Mucosa of descending colon (tissue), 3 donors: ENCODE measurements around the gene TICRR. TPM values are rescaled to one million over a fixed set of nuclear protein-coding genes. Genes with fewer than 3 reads are reported as not detected.

Source experiments
- ATAC-seq: fragments of 200-7000 bp; cut with Tn5 transposase; one replicate; pipeline ENCODE4 v1.9.1; 2020; ENCODE audit warnings: mild to moderate bottlenecking, moderate library complexity
- DNase-seq, 3 donors: peaks; one replicate each; pipeline ENCODE4 v3.0.0-alpha.2; 2020
- H3K36me3 ChIP-seq: fragments of 200-600 bp; one replicate; pipeline ENCODE4 v1.8.0; 2021; ENCODE audit warnings: low read depth, mild to moderate bottlenecking
- H3K4me1 ChIP-seq: fragments of 200-600 bp; one replicate; pipeline ENCODE4 v1.8.0; 2021; ENCODE audit warnings: low read depth, mild to moderate bottlenecking
- H3K4me3 ChIP-seq: fragments of 200-600 bp; one replicate; pipeline ENCODE4 v1.8.0; 2021; ENCODE audit warnings: mild to moderate bottlenecking
- H3K9me3 ChIP-seq: fragments of 200-600 bp; one replicate; pipeline ENCODE4 v1.8.0; 2021; ENCODE audit warnings: mild to moderate bottlenecking
- CTCF ChIP-seq: fragments of 200-600 bp; IDR thresholded peaks from one replicate; pipeline ENCODE4 v1.8.0; 2022; ENCODE audit warnings: antibody characterized with exemption, mild to moderate bottlenecking
- intact Hi-C, 2 donors: fragments of 100-400 bp; cut with DNase I in 1 of 2; cut with micrococcal nuclease in 1 of 2; formaldehyde crosslinking; loops; one replicate each; pipeline versions ENCODE4 v1.11.0 to v1.11.1; 2022; cut with DNase I, micrococcal nuclease
- total RNA-seq, 3 donors: library from RNA; stranded (reverse); fragmentation: NEBNext Ultra II Directional in 2 of 3; extraction: Animal tissue kit (Norgen Biotek cat#: 25700) in 2 of 3; gene quantifications; one replicate each; pipeline versions ENCODE4 v1.2.1 to v1.2.4, GENCODE V29; 2021 to 2023
- donor health status: DM: no; HTN: no; CAD: no; lungs with moderate emphysema.
- donor health status: DM: no; HTN: no; CAD: no.
- donor health status: DM: no; HTN: yes; CAD: no.

The TICRR gene
- total RNA-seq, 3 donors from 2014 or later = 1.0 to 4.4 (median 1.6) TPM

DNA sequence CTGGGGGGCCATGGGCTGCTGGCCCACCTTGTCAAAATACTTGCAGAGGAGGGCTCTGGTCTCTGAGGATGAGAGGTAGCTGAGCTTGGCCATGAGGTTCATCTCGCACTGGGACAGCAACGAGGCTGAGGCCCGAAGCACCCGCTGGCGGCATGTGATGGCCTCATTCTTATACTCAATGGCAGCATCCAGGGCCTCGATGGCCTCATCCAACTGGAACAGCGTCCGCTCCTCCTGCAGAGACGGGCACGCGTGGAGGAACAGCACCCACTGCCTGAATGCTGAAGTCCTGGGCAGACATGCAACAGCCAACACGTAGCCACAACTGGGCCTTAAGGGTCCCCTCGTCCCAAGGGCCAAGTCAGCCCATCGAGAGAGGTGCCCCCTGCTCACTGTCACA is 55.0 kb downstream of the TICRR start:
- no peak for TF ChIP-seq CTCF
- H3K4me1 ChIP-seq = no peaks in the 10 kb centered on the region
- DNase-seq (no peak), ATAC-seq (no peak)
- no peaks in the 10 kb centered on the region for H3K9me3 ChIP-seq
- intact Hi-C loops = no loop called here
- no peak overlapping the region for H3K4me3 ChIP-seq
- H3K36me3 ChIP-seq = peaks cover 3% of the 10 kb centered on the region

DNA sequence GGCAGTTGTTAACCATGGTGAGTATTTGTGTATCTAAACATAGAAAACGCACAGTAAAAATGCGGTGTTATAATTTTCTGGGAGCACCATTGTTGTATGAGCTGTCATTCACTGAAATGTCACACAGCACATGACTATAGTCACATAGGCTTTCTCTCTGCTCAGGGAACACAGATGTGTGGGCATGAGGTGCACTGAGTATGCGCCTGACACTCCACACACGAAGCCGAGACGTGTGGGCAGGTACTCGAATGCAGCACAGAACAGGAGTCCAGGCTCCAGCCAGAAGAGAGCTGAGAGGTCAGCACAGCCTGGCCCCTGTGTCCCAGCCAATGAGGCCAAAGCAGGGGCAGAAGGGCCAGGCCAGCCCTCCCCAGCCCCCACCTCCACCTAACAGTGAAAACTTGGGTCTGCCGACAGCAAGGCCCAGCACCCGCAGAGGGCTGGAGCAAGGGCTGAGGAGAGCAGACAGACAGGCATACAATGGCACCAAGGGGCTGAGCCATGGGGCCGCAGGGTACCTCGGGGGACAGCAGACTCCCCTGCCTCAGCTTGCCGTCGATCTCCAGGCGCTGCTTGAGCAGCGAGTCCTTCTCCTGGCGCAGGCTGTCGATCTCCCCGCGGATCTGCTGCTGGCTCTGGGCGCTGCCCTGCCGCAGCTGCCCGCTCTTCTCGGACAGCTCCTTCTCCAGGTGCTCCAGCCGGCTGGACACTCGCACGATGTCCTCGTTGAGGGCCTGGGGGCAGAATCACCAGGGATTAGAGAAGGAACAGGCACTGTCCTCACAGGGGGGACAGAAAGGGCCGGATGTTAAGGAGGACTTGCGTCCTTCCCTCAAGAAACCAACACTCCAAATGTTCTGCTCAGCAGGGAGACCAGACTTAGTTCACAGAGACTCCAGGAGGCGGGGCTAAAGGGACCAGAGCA is 56.0 kb downstream of the TICRR start:
- intact Hi-C loops = no loop called here
- ATAC-seq (no peak), DNase-seq (no peak)
- Histone ChIP-seq H3K36me3 (peaks cover 3% of the 10 kb centered on the region), H3K9me3 (no peaks in the 10 kb centered on the region), H3K4me3 (no peak overlapping the region), H3K4me1 (no peaks in the 10 kb centered on the region)
- no peak for TF ChIP-seq CTCF

GRCh38 chr15:89631902-89632264 is 56.6 kb downstream of the TICRR start:
- Histone ChIP-seq H3K9me3 (no peaks in the 10 kb centered on the region), H3K4me1 (no peaks in the 10 kb centered on the region), H3K36me3 (peaks cover 3% of the 10 kb centered on the region), H3K4me3 (no peak overlapping the region)
- ATAC-seq (no peak), DNase-seq (no peak)
- intact Hi-C loops = no loop called here
- no peak for TF ChIP-seq CTCF

DNA sequence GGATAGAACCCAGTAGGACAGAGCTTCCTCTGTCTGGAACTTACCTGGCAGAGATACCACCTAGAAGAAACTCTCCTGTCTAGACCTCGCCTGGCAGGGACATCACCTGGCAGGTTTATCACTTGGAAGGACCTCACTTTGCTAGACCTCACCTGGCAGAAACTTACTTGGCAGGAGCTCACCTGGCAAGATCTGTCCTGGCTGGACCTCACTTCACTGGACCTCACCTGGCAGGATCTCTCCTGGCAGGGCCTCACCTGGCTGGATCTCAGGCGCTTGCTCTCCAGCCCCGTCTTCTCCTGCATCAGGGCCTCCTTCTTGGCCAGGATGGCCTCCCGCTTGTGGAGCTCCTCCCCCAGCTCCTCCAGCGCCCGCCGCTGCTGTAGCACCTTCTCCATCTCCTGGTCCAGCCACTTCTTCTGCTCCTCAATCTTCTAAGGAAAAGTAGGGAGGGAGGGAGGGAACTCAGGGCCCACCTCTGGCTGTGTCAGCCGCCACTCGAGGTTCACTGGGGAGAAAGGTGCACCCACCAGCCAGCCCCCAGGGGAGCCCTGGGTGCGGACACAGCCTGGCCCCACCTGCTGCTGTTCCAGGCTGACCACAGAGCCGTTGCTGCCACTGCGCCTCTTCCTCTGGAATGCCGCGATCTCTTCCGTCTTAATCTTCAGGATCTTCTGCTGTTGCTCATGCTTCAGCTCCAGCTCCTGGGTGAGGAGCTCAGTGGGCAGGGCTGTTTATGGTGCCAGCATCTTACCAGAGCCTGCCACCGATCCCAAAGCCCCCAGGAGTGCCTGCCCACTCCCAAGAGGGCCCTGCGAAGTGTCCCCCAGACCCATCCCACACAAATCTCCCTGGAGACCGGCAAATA is 57.5 kb downstream of the TICRR start:
- no peaks in the 10 kb centered on the region for H3K9me3 ChIP-seq
- ATAC-seq (no peak), DNase-seq (no peak)
- no peak overlapping the region for H3K4me3 ChIP-seq
- no peaks in the 10 kb centered on the region for H3K4me1 ChIP-seq
- peaks cover 3% of the 10 kb centered on the region for H3K36me3 ChIP-seq
- TF ChIP-seq CTCF = no peak
- intact Hi-C loops = no loop called here

DNA sequence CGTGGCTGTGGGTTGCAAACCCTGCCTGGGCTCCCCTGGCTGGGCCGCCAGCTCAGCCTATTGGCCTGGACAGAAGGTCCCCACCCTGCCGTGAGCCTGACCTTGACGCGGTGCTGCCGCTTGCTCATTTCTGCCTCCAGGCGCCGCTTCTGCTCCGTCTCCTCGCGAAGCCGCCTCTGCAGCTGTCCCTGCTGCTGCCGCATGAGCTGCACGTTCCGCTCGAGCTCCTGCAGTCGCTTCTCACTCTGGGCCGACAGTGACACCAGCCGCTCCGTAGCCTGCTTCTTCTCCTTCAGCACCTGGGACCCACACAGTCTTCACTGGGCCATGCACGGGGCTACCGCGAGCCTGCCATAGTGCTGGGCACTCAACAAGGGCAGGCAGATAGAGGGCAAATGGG is 58.3 kb downstream of the TICRR start:
- Histone ChIP-seq H3K9me3 (no peaks in the 10 kb centered on the region), H3K4me3 (no peak overlapping the region), H3K36me3 (peaks cover 2% of the 10 kb centered on the region), H3K4me1 (no peaks in the 10 kb centered on the region)
- TF ChIP-seq CTCF = no peak
- DNase-seq (no peak), ATAC-seq (no peak)
- intact Hi-C loops = no loop called here
